ENCODE measurements around the gene LYPLA2.

LYPLA2 gene

DNA sequence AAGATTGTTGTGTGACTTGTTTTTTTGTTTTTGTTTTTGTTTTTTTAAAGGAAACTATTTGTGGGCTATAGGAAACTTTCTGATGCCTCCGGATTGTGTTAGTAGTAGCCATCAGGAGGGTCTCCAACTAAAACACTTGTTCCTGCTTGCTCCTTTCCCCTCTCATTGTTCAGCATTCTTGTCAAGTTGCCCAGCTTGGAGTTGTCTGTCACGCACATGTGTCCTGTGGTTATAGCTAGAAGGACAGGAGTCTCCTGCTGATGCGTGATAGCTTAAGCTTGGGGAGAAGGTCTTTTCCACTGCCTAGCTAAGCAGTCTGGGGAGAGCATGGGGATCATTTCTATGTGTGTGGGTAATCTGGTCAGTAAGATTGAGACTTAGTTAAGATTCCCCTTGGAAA, 3.2 kb upstream of the LYPLA2 start:
- DNase-seq, result no peak
- Mint-ChIP-seq H3K4me1 (peaks cover 33% of the 10 kb centered on the region), H3K27me3 (ENCODE audit: low read depth, poor library complexity) (no peaks in the 10 kb centered on the region), H3K27ac (no peak overlapping the region), H3K4me3 (no peak overlapping the region), H3K9me3 (no peaks in the 10 kb centered on the region), H3K36me3 (ENCODE audit: low read depth) (peaks cover 49% of the 10 kb centered on the region)
- TF ChIP-seq, protein P1, sequence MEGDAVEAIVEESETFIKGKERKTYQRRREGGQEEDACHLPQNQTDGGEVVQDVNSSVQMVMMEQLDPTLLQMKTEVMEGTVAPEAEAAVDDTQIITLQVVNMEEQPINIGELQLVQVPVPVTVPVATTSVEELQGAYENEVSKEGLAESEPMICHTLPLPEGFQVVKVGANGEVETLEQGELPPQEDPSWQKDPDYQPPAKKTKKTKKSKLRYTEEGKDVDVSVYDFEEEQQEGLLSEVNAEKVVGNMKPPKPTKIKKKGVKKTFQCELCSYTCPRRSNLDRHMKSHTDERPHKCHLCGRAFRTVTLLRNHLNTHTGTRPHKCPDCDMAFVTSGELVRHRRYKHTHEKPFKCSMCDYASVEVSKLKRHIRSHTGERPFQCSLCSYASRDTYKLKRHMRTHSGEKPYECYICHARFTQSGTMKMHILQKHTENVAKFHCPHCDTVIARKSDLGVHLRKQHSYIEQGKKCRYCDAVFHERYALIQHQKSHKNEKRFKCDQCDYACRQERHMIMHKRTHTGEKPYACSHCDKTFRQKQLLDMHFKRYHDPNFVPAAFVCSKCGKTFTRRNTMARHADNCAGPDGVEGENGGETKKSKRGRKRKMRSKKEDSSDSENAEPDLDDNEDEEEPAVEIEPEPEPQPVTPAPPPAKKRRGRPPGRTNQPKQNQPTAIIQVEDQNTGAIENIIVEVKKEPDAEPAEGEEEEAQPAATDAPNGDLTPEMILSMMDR (IDR thresholded peaks at IDR 0.05), result no peak

DNA sequence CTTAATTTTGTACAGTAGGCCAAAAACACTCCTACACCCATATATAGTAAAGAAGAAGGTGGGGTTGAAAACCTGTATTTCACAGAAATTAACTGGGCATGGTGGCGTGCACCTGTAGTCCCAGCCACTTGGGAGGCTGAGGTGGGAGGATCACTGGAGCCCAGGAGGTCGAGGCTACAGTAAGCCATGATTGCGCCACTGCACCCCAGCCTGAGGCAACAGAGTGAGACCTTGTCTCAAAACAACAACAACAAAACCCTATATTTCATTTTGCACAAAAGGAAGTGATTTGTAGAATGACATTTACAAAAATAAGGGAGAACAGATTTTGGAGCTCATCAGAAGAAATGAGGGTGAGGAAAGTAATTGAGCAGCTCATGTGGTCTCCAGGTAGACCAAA, 2.2 kb upstream of the LYPLA2 start:
- peaks cover 47% of the 10 kb centered on the region for H3K36me3 Mint-ChIP-seq (ENCODE audit: low read depth)
- peaks cover 38% of the 10 kb centered on the region for H3K4me1 Mint-ChIP-seq
- H3K9me3 Mint-ChIP-seq, result no peaks in the 10 kb centered on the region
- no peak overlapping the region for H3K4me3 Mint-ChIP-seq
- H3K27me3 Mint-ChIP-seq (ENCODE audit: low read depth, poor library complexity), result no peaks in the 10 kb centered on the region
- H3K27ac Mint-ChIP-seq, result no peak overlapping the region
- DNase-seq, result no peak
- TF ChIP-seq, protein P1 (IDR thresholded peaks at IDR 0.05), result no peak

DNA sequence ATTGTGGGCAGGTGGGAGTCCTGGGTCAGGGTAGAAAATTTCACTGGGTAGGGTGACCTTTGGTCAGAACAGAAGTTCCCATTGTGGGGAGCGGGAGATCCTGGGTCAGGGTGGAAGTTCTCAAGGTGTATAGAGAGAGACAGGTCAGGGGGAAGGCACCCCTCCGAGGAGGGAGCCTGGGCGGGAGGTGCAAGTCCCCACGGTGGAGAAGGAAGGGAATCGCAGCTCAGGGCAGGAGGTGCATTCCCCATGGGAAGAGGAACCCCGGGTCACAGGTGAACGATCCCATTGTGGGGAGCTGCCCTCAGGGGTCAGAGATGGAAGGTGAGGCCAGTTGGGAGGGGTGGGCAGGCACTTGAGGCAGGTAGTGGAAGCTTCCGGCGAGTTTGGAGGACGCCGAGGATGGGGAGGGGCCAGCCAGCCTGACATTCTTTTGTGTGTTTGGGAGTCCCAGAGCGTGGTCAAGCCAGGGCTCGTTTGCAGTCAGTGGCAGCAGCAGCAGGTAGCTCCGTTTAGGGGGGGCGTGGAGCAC, 637 bp downstream of the LYPLA2 start:
- no peaks in the 10 kb centered on the region for H3K27me3 Mint-ChIP-seq (ENCODE audit: low read depth, poor library complexity)
- H3K27ac Mint-ChIP-seq, result peak overlapping the region; percentile 44
- TF ChIP-seq, protein P1 (IDR thresholded peaks at IDR 0.05), result no peak
- no peaks in the 10 kb centered on the region for H3K9me3 Mint-ChIP-seq
- peaks cover 38% of the 10 kb centered on the region for H3K4me1 Mint-ChIP-seq
- peaks cover 23% of the 10 kb centered on the region for H3K36me3 Mint-ChIP-seq (ENCODE audit: low read depth)
- peak overlapping the region; percentile 97 for H3K4me3 Mint-ChIP-seq
- peak; percentile 58 for DNase-seq

DNA sequence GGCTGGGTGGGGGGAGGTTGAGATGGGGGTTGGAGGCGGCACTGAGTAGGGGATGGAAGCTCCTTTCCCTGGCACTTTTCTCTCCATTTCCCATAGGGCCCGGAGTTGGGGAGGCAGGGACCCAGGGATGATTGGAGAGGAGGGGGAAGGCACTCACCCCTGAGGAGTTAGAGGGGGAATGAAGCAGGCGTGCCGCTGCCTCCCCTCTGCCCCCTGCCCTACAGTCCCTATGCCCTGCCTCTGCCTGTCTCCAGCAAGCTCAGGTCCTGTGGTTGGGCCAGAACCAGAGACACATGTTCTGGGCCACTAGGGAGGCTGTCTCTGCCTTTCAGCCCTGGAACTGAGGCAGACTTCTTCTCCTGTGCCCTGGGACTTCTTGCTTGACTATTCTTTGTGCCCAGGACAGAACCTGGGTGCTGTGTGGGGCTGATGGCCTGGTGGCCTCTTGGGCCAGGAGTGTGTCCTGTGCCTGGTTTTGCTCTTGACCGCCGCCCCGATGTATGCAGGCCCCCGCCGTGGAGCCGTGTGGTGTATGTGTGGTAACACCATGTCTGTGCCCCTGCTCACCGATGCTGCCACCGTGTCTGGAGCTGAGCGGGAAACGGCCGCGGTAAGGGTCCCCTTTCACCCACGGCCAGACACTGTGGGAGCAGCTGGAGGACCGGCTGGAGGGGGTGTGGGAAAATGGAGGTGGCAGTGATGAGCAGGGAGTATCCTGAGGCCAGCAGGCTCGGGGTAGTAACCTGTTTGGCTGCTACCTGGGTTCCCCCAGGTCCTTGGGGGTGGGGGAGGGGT, 1.4 kb downstream of the LYPLA2 start:
- Mint-ChIP-seq H3K27me3 (ENCODE audit: low read depth, poor library complexity) (no peaks in the 10 kb centered on the region), H3K36me3 (ENCODE audit: low read depth) (peaks cover 15% of the 10 kb centered on the region), H3K4me3 (peak overlapping the region; percentile 97), H3K9me3 (no peaks in the 10 kb centered on the region), H3K27ac (no peak overlapping the region), H3K4me1 (peaks cover 38% of the 10 kb centered on the region)
- TF ChIP-seq, protein P1 (IDR thresholded peaks at IDR 0.05), result no peak
- no peak for DNase-seq

DNA sequence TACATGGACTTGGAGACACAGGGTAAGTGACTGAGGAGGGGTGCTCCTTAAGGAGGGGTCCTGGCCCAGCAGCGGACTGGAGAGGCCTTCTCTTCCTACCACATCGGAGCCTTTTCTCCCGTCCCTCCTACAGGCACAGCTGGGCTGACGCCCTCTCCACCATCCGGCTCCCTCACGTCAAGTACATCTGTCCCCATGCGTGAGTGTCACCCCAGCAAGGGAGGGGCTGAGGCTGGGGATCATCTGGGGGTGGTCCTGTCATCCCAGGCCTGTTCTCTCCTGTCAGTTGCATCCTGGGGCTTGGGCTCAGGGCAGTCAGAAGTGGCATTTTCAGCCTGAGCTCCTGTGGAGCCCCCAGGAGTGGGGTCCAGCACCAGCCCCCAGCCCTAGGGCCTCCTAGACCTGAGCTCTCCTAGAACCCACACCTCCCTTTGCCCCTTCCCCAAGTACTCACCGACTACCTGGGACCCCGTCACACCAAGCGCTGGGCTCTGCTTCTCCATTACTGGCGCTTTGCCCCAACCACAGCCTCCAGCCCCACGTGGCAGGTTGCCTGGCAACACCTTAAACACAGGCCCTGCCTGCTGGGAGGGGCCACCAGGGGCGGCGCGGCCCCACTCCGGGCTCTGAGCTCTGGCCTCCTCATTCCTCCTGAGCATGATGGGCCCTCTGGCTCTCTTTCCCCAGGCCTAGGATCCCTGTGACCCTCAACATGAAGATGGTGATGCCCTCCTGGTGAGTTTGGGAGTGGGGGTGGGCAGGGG, 2.3 kb downstream of the LYPLA2 start:
- peak; percentile 22 for DNase-seq
- Mint-ChIP-seq H3K27ac (peak overlapping the region; percentile 77), H3K9me3 (no peaks in the 10 kb centered on the region), H3K27me3 (ENCODE audit: low read depth, poor library complexity) (no peaks in the 10 kb centered on the region), H3K4me1 (peaks cover 38% of the 10 kb centered on the region), H3K4me3 (peak overlapping the region; percentile 62), H3K36me3 (ENCODE audit: low read depth) (peaks cover 6% of the 10 kb centered on the region)
- TF ChIP-seq, protein P1 (IDR thresholded peaks at IDR 0.05), result no peak

All from nephron progenitor cell (in vitro differentiated cells).